ENCODE data around the gene BRAP.
A peak's percentile ranks its signal among the peaks of the same experiment; 100 is the strongest.
"Not testable (repeated sequence)": the region's sequence is repeated elsewhere in the genome, so short reads cannot be mapped to it uniquely, and the experiment has no call there.

Gene BRAP

GRCh38 chr12:111616177-111616623 lies 69.6 kb downstream of the BRAP start:
- peak; percentile 41 for DNase-seq (ENCODE audit: low read depth)

GRCh38 chr12:111607239-111607638 lies 78.5 kb downstream of the BRAP start:
- no peak for DNase-seq (ENCODE audit: low read depth)

- DNase-seq (ENCODE audit: low read depth), result no peak
Measured at GRCh38 chr12:111606767-111607230, 79.0 kb downstream of the BRAP start.

GRCh38 chr12:111605911-111606766 lies 79.6 kb downstream of the BRAP start:
- no peak for DNase-seq (ENCODE audit: low read depth)

GRCh38 chr12:111602857-111603256 lies 82.9 kb downstream of the BRAP start:
- not testable (repeated sequence) for DNase-seq (ENCODE audit: low read depth)

GRCh38 chr12:111602348-111602747 lies 83.4 kb downstream of the BRAP start:
- no peak for DNase-seq (ENCODE audit: low read depth)

GRCh38 chr12:111600986-111601385 lies 84.8 kb downstream of the BRAP start:
- DNase-seq (ENCODE audit: low read depth), result not testable (repeated sequence)

- DNase-seq (ENCODE audit: low read depth), result no peak
Measured at GRCh38 chr12:111600205-111600642, 85.5 kb downstream of the BRAP start.

- peak; percentile 98 for DNase-seq (ENCODE audit: low read depth)
Measured at GRCh38 chr12:111599453-111600204, 86.1 kb downstream of the BRAP start.

GRCh38 chr12:111598637-111599452 lies 86.9 kb downstream of the BRAP start, which contains the start of gene ATXN2:
Gene ATXN2 (minus strand): TSS chr12:111599315. CDS start chr12:111599034, 281 bp downstream.
- DNase-seq (ENCODE audit: low read depth), result no peak

GRCh38 chr12:111597831-111598636 lies 87.7 kb downstream of the BRAP start:
- DNase-seq (ENCODE audit: low read depth), result peak; percentile 14

GRCh38 chr12:111596985-111597830 lies 88.5 kb downstream of the BRAP start:
- peak; percentile 67 for DNase-seq (ENCODE audit: low read depth)

GRCh38 chr12:111595341-111595835 lies 90.4 kb downstream of the BRAP start:
- not testable (repeated sequence) for DNase-seq (ENCODE audit: low read depth)

Measured in fibroblast of gingiva (primary cell).